Activated CD8-positive, alpha-beta memory T cell treated with anti-CD3 and anti-CD28 coated beads for 24 hours (primary cell): ENCODE measurements around the gene EWSR1.
"Not testable (repeated sequence)": the region's sequence is repeated elsewhere in the genome, so short reads cannot be mapped to it uniquely, and the experiment has no call there.

Experiments
- DNase-seq: peaks from one replicate; pipeline ENCODE4 v3.0.0-alpha.2; 2020

EWSR1 gene

DNA sequence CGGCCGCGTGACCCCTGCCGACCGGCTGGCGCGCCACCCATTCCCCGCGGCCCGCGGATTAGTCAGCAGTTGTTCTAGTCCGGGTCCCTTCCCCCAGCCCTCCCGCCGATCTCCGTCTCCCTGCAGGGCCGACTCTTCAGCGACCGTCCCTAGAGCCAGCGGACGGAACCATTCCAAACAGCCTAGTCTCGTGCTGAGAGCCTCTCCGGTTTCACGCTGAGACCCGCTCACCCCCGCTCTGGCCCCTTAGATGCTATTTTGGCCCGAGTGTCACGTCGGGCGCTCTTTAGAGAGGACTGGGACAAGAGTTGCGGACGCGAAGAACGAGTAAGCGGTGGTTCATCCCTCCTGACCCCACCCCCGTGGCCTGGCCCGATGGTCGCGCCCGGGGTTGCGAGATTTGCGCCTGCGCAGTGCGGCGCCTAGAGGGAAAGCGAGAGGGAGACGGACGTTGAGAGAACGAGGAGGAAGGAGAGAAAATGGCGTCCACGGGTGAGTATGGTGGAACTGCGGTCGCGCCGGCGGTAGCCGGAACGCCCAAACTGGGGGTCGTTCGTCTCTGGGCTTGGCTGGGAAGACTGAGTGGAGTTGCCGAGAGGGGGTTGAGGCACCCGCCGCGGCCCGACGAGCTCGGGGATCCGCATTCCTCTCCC lies at the start of gene EWSR1, which contains the start of gene RHBDD3:
EWSR1 (plus strand) TSS at position 411 of the 653 bp plus-strand sequence; CDS start at position 480, 69 bp downstream.
RHBDD3 (minus strand) TSS at position 124 of the 653 bp plus-strand sequence. CDS start 2,355 bp downstream, outside the sequence.
- peak; percentile 100 for DNase-seq

- DNase-seq = no peak
These were observed 49.2 kb upstream of the EWSR1 start for GRCh38 chr22:29218758-29219408.

DNA sequence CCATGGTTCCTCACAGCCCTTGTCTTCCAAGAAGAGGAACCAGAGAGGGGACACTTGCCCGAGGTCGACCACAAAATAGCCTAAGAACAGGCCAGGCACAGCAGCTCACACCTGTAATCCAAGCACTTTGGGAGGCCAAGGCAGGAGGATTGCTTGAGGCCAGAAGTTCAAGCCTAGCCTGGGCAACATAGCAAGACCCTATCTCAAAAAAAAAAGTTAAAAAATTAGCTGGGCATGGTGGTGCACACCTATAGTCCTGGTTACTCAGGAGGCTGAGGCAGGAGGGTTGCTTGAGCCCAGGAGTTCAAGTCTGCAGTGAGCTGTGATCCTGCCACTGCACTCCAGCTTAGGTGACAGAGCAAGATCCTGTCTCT lies 48.7 kb upstream of the EWSR1 start:
- DNase-seq = not testable (repeated sequence)

DNA sequence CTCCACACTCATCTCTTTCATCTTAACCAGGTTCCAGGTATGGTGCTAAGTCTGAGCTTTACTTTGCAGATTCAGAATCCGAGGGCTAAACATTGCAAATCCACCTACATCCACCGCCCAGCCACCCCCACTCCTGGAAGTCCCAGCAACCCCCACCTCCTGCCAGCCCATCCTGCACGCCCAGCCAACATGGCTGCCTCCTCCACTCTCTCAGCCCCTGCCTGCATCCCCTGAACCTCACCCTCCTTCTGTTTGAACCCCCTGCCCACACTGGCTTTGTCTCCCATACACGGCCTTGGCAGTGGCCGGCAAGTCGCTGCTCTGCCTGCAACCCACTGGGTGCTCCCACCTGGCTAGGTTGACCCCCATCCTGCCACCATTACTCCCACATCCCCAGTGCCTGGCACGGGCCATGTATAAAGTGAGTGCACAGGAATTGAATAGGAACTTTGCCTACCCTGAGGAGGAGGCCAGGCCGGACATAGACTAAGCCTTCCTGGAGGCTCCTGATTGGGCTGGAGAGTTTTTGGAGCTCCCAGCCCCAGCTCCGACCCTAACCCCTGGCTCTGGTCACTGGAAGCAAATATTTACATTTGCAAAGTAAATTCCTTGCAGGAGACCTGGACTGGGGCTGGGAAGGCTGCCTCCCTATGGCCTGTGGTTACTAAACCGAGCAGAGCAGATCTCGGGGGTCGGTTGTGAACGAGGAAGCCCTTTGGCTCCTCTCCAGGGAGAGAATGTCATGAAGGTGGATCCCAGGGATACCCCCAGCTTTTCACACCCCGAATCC lies 48.0 kb upstream of the EWSR1 start:
- DNase-seq = no peak

DNA sequence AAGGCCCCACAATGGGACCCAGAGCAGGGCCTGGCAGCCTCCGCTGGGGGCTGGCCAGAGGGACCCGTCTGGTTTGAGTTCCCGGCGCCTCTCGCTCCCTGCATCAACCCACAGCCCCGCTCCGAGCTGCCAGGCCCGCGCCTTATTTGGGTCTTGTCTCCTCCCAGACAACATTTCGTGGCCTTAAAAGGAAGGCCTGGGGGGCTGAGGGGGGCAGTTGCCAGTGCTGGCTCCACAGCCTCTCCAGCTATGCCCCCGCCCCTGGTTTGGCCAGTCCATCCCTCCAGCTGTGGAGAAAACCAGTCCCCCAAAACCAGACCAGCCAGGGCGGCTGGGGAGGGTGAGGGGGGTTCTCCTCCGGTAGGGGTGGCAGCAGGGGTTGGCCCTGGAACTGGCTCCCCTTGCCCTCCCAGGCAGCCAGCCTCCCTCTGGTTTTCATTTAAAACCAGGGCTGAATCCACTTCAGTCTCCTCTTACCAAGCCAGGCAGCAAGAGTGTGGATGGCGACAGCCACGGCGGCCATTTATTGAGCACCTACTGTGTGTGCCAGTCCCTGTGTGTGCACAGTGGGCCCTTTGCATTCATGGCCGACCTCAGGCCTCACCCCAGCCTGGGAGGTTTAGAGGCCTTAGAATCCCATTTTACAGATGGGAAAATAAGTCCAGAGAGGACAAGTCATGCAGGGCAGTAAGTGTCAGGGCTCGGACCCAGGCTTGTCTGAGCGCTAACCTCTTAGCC lies 43.8 kb upstream of the EWSR1 start:
- no peak for DNase-seq

DNA sequence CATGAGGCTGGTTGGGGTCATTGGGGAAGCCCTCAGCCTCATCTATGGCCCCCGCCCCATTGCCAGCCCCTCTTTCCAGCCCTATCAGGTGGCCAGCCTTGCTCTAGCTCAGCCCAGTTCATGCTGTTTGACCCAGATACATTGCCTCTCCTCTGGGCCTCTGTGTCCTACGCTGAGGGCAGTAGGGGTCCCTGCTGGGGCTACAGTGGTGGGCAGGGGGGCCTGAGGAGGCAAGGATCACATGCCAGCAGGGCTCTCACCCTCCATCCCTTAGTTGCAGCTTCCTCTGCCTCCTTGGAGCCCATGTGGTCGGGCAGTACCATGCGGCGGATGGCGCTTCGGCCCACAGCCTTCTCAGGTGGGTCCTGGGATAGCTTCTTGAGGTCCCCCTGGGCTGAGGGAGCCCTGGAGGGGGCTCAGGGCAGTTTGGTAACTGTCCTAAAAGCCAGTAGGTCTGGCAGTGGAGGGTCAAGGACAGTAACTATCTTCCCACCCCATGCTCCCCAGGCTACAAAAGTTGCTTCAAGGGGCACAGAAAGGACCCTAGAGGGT lies 43.1 kb upstream of the EWSR1 start:
- no peak for DNase-seq

- DNase-seq = no peak
These were observed 42.5 kb upstream of the EWSR1 start for GRCh38 chr22:29225422-29226090.

DNA sequence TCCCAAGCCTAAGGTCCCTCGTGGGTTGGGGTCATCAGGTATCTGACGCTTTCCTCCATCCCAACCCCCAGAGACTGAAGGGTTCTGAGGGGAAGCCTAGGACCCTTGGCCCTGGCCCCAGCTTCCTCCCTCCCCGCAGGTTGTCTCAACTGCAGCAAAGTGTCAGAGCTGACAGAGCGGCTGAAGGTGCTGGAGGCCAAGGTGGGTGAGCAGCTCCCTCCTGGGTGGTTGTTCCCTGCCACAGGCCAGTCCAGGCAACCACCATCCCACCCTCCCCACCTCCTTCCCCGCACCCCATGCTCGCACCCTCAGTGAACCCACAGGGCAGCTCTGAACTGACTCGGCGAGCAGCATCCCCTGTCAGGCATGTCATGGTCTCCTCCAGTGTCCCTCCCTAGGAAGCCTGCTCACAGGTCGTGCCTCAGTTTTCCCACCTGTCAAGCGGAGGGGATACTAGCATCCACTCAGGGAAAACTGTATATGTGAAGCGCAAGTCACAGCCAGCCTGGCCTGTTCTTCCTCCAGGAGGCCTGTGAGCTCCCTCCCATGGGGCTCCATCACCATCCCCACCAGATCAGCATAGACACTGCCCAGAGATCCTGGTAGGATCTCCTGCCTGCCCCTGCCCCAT lies 41.6 kb upstream of the EWSR1 start:
- DNase-seq = no peak

GRCh38 chr22:29230972-29231875 lies 36.8 kb upstream of the EWSR1 start:
- DNase-seq = no peak

DNA sequence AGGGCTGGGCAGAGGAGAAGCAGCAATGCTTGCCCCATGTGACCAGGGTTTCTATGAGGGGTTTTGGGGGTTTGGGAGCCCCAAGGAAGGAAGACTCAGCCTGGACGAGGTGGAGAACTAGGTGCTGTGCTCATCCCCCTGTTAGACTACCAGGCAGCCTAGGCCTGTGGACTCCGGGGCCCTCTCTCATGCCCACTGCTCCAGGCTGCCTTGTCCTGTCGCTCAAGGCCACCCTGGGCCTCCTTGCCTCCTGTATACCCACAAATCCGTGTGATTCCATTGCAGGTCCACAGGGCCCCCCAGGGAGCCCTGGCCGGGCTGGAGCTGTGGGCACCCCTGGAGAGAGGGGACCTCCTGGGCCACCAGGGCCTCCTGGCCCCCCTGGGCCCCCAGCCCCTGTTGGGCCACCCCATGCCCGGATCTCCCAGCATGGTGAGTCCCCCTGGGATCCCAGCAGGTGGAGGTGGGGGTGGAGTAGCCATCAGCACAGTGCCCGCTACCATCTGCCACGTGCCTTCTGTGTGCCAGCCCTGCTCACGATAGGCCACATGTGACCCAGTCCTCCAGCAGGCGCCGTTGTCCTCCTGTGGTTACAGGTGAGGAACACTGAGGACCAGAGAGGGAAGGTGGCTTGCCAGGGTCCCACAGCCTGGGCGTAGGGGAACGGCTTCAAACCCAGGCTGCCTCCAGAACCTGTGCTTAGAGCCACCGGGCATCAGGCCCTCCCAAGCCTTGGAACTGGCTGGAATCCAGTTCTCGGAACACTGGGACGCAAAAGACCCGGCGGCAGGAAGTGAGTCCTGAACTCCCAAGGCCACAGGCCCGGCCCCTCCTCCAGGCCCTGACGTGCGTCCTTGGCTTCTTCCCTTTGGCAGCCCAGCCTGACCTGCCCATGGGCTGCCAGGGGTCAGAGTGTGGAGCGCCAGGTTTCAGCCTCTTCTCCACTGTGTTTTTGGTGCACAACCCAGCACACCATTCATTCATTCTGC lies 35.8 kb upstream of the EWSR1 start:
- DNase-seq = no peak

GRCh38 chr22:29233277-29233877 lies 34.7 kb upstream of the EWSR1 start:
- no peak for DNase-seq

- not testable (repeated sequence) for DNase-seq
These were observed 27.6 kb upstream of the EWSR1 start for GRCh38 chr22:29240481-29240880.

GRCh38 chr22:29243874-29244446 lies 24.1 kb upstream of the EWSR1 start:
- no peak for DNase-seq

- no peak for DNase-seq
These were observed 23.1 kb upstream of the EWSR1 start for GRCh38 chr22:29244785-29245625.

GRCh38 chr22:29245626-29246385 lies 22.3 kb upstream of the EWSR1 start:
- peak; percentile 87 for DNase-seq

- DNase-seq = not testable (repeated sequence)
These were observed 20.2 kb upstream of the EWSR1 start for GRCh38 chr22:29247891-29248290.

- peak; percentile 26 for DNase-seq
These were observed 16.8 kb upstream of the EWSR1 start for GRCh38 chr22:29251265-29251664.
